Measurements from ENCODE around the gene GPR137B. TPM values are rescaled to one million over a fixed set of nuclear protein-coding genes. Genes with fewer than 3 reads are reported as not detected.

The GPR137B gene
- polyA plus RNA-seq, 1 experiment = 15.7 TPM

DNA sequence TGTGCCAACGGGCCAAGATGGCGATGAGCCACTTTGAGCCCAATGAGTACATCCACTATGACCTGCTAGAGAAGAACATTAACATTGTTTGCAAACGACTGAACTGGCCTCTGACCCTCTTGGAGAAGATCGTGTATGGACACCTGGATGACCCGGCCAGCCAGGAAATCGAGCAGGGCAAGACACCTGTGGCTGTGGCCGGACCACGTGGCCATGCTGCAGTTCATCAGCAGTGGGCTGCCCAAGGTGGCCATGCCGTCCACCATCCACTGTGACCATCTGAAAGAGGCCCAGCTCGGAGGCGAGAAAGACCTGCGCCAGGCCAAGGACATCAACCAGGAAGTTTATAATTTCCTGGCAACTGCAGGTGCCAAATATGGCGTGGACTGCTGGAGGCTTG lies 32.2 kb upstream of the GPR137B start:
- ChIA-PET POLR2A (no interaction called here), CTCF (interaction anchor here (1.0 to 1.7 kb wide), 2 partner anchors 235 to 407 kb away, joined by 3 to 5 read pairs; no protein-coding TSS in a partner anchor)

GRCh38 chr1:236111527-236112331 lies 30.6 kb upstream of the GPR137B start:
- TF ChIP-seq, protein P1, sequence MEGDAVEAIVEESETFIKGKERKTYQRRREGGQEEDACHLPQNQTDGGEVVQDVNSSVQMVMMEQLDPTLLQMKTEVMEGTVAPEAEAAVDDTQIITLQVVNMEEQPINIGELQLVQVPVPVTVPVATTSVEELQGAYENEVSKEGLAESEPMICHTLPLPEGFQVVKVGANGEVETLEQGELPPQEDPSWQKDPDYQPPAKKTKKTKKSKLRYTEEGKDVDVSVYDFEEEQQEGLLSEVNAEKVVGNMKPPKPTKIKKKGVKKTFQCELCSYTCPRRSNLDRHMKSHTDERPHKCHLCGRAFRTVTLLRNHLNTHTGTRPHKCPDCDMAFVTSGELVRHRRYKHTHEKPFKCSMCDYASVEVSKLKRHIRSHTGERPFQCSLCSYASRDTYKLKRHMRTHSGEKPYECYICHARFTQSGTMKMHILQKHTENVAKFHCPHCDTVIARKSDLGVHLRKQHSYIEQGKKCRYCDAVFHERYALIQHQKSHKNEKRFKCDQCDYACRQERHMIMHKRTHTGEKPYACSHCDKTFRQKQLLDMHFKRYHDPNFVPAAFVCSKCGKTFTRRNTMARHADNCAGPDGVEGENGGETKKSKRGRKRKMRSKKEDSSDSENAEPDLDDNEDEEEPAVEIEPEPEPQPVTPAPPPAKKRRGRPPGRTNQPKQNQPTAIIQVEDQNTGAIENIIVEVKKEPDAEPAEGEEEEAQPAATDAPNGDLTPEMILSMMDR (IDR thresholded peaks at IDR 0.05; ENCODE audit: low read depth, low read length) = no peak
- DNase-seq (ENCODE audit: low read depth, low spot score) = no peak
- ChIA-PET POLR2A (no interaction called here), CTCF (interaction anchor here (0.6 to 1.7 kb wide), 8 partner anchors 16 to 420 kb away, joined by 3 to 8 read pairs (median 4); no protein-coding TSS in a partner anchor)
- H3K27me3 ChIP-seq (ENCODE audit: control insufficient read depth, insufficient read depth, low read length) = no peaks in the 10 kb centered on the region
- no peak overlapping the region for H3K27ac ChIP-seq (ENCODE audit: low read depth, low read length)
- H3K4me3 ChIP-seq (ENCODE audit: low read depth, low read length) = no peak overlapping the region
- H3K9me3 ChIP-seq (ENCODE audit: control insufficient read depth, insufficient read depth, low read length) = no peaks in the 10 kb centered on the region

More for the DNA sequence above, 32.2 kb upstream of the GPR137B start:
- no peak for DNase-seq (ENCODE audit: low read depth, low spot score)
- H3K4me3 ChIP-seq (ENCODE audit: low read depth, low read length) = no peak overlapping the region
- TF ChIP-seq, protein P1 (IDR thresholded peaks at IDR 0.05; ENCODE audit: low read depth, low read length) = no peak
- H3K27ac ChIP-seq (ENCODE audit: low read depth, low read length) = no peak overlapping the region
- no peaks in the 10 kb centered on the region for H3K9me3 ChIP-seq (ENCODE audit: control insufficient read depth, insufficient read depth, low read length)
- H3K27me3 ChIP-seq (ENCODE audit: control insufficient read depth, insufficient read depth, low read length) = no peaks in the 10 kb centered on the region

- no peaks in the 10 kb centered on the region for H3K27me3 ChIP-seq (ENCODE audit: control insufficient read depth, insufficient read depth, low read length)
- no peak for DNase-seq (ENCODE audit: low read depth, low spot score)
- H3K9me3 ChIP-seq (ENCODE audit: control insufficient read depth, insufficient read depth, low read length) = no peaks in the 10 kb centered on the region
- TF ChIP-seq, protein P1 (IDR thresholded peaks at IDR 0.05; ENCODE audit: low read depth, low read length) = no peak
- no peak overlapping the region for H3K27ac ChIP-seq (ENCODE audit: low read depth, low read length)
- CTCF ChIA-PET = interaction anchor here (0.7 kb wide), 2 partner anchors 16 to 373 kb away, joined by 3 to 8 read pairs; no protein-coding TSS in a partner anchor
- no peak overlapping the region for H3K4me3 ChIP-seq (ENCODE audit: low read depth, low read length)
- POLR2A ChIA-PET = no interaction called here
Observed at GRCh38 chr1:236112332-236112627, 30.1 kb upstream of the GPR137B start.

DNA sequence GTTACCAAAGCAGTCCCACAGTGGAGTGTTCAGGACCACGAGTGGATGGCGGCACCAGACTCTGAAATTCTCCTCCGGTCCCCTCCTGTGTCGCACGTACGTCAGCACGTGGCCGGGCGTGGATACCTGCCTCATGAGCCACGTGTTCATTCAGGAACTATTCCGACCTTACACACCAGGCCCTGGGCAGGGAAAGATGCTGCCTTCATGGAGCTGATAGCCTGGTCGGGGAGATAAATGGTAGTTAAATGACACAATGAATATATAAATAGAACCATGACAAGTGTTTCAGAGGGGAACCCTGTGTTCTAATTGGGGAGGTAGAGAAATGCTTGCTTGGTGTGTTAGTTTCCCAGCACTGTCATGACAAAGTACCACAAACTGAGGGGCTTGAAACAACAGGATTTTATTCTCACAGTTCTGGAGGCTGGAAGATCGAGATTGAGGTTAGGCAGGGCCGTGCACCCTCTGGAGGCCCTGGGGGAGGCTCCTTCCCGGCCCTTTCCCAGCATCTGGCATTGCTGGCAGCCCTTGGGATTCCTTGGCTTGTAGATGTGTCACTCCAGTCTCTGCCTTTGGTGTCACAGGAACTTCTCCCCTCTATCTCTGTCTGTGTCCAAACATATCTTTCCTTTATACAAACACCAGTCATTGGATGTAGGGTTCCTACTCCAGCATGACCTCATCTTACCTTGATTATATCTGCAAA lies 28.9 kb upstream of the GPR137B start:
- Histone ChIP-seq H3K9me3 (ENCODE audit: control insufficient read depth, insufficient read depth, low read length) (no peaks in the 10 kb centered on the region), H3K27ac (ENCODE audit: low read depth, low read length) (no peak overlapping the region), H3K4me3 (ENCODE audit: low read depth, low read length) (no peak overlapping the region), H3K27me3 (ENCODE audit: control insufficient read depth, insufficient read depth, low read length) (no peaks in the 10 kb centered on the region)
- ChIA-PET POLR2A (no interaction called here), CTCF (interaction anchor here (1.4 kb wide), 1 partner anchor 10 kb away, joined by 4 read pairs; no protein-coding TSS in a partner anchor)
- no peak for DNase-seq (ENCODE audit: low read depth, low spot score)
- TF ChIP-seq, protein P1 (IDR thresholded peaks at IDR 0.05; ENCODE audit: low read depth, low read length) = no peak
